Endothelial cell of umbilical vein (primary cell): ENCODE results near the gene ASMTL. TPM values are rescaled to one million over a fixed set of nuclear protein-coding genes. Genes with fewer than 3 reads are reported as not detected.

Source experiments
- BruUV-seq: library from RNA; stranded (reverse); fragments of 400-500 nt; replicated peaks from 2 replicates; lab custom pipeline; 2021; lab: Mats Ljungman, UMichigan
- CTCF ChIA-PET: fragments of 300-600, 350-600 bp; sonication (Branson Sonifier 250); formaldehyde crosslinking; loops from one replicate; lab custom pipeline; 2021; ENCODE audit warnings: antibody characterized with exemption, inconsistent platforms; lab: Charles Lee
- POLR2A ChIA-PET: fragments of 300-600, 350-600 bp; sonication (Branson Sonifier 250); formaldehyde crosslinking; loops from one replicate; lab custom pipeline; 2021; ENCODE audit warnings: antibody characterized with exemption, inconsistent platforms; lab: Charles Lee
- DNase-seq: peaks from one replicate; pipeline ENCODE4 v3.0.0-alpha.2; 2011; ENCODE audit warnings: low read depth, low spot score
- FAIRE-seq: peaks from 2 replicates; lab custom pipeline; 2011; peaks lifted over from hg19 to GRCh38; lab: Jason Lieb, UNC
- H2AFZ ChIP-seq: 2 replicates; pipeline ENCODE4 v1.6.0; 2012; ENCODE audit warnings: low read depth, low read length, control low read depth, inconsistent platforms
- H3K27ac ChIP-seq: 2 replicates; pipeline ENCODE4 v1.5.1; 2011; ENCODE audit warnings: low read depth, mild to moderate bottlenecking, control low read depth, low read length, moderate library complexity; ENCODE audit not compliant: insufficient read depth
- H3K27me3 ChIP-seq, 2 experiments: 2 replicates each; pipeline versions ENCODE4 v1.6.0 to v1.6.1; 2011; ENCODE audit warnings: low read length in 2 of 2, mixed read lengths in 1 of 2; ENCODE audit not compliant: control insufficient read depth in 2 of 2, insufficient read depth in 2 of 2
- H3K36me3 ChIP-seq, 2 experiments: 2 replicates in 1 of 2; 3 replicates in 1 of 2; pipeline ENCODE4 v1.5.1; 2011; ENCODE audit warnings: low read length in 2 of 2, mild to moderate bottlenecking in 1 of 2, moderate library complexity in 1 of 2; ENCODE audit not compliant: control insufficient read depth in 2 of 2, insufficient read depth in 2 of 2; ENCODE audit errors: extremely low read depth in 1 of 2
- H3K4me1 ChIP-seq: 3 replicates; pipeline ENCODE4 v1.5.1; 2011; ENCODE audit warnings: mild to moderate bottlenecking, low read length; ENCODE audit not compliant: control insufficient read depth, insufficient read depth; ENCODE audit errors: extremely low read depth
- H3K4me2 ChIP-seq: 2 replicates; pipeline ENCODE4 v1.6.1; 2011; ENCODE audit warnings: low read length, control low read depth, mixed read lengths; ENCODE audit not compliant: insufficient read depth
- H3K4me3 ChIP-seq, 3 experiments: fragments of 200-600 bp in 1 of 3; sonication (generic), shearing (Covaris generic) in 1 of 3; replicated peaks in 1 of 3; 2 replicates each; pipeline ENCODE4 v1.5.1; 2011 to 2016; ENCODE audit warnings: control low read depth in 3 of 3, low read length in 3 of 3, mild to moderate bottlenecking in 2 of 3, inconsistent platforms in 1 of 3, low read depth in 1 of 3, moderate library complexity in 1 of 3; ENCODE audit not compliant: insufficient read depth in 1 of 3
- H3K79me2 ChIP-seq: 2 replicates; pipeline ENCODE4 v1.6.0; 2012; ENCODE audit warnings: low read length, inconsistent platforms; ENCODE audit not compliant: control insufficient read depth, insufficient read depth
- H3K9ac ChIP-seq: replicated peaks from 2 replicates; pipeline ENCODE3; 2011; ENCODE audit warnings: low read length, control low read depth; ENCODE audit not compliant: insufficient read depth; ENCODE audit errors: extremely low read depth
- H3K9me1 ChIP-seq: replicated peaks from 3 replicates; pipeline ENCODE4 v1.6.0; 2011; ENCODE audit warnings: mild to moderate bottlenecking, low read length; ENCODE audit not compliant: control insufficient read depth, insufficient read depth; ENCODE audit errors: extremely low read depth
- H3K9me3 ChIP-seq: replicated peaks from 2 replicates; pipeline ENCODE4 v1.5.1; 2012; ENCODE audit warnings: low read length, inconsistent platforms; ENCODE audit not compliant: control insufficient read depth, insufficient read depth
- H4K20me1 ChIP-seq: replicated peaks from 2 replicates; pipeline ENCODE3; 2011; ENCODE audit warnings: mild to moderate bottlenecking, low read length; ENCODE audit not compliant: control insufficient read depth, insufficient read depth; ENCODE audit errors: extremely low read depth
- EZH2 ChIP-seq: IDR thresholded peaks from 2 replicates; pipeline ENCODE4 v1.6.1; 2012; ENCODE audit warnings: borderline replicate concordance, low read depth, mild to moderate bottlenecking, moderate library complexity, low read length, inconsistent platforms; ENCODE audit not compliant: severe bottlenecking
- FOS ChIP-seq: IDR thresholded peaks from 2 replicates; pipeline ENCODE4 v1.6.1; 2011; ENCODE audit warnings: mild to moderate bottlenecking, low read length, moderate library complexity, borderline replicate concordance; ENCODE audit not compliant: insufficient read depth
- GATA2 ChIP-seq: IDR thresholded peaks from 2 replicates; pipeline ENCODE4 v1.7.0; 2011; ENCODE audit warnings: low read depth, mild to moderate bottlenecking, moderate library complexity, mixed read lengths, low read length; ENCODE audit not compliant: insufficient read length, insufficient read depth
- JUN ChIP-seq: IDR thresholded peaks from 2 replicates; pipeline ENCODE4 v1.6.1; 2011; ENCODE audit warnings: borderline replicate concordance, low read depth; ENCODE audit not compliant: insufficient read length, insufficient read depth
- MYC ChIP-seq: IDR thresholded peaks from one replicate; pipeline ENCODE4 v1.6.1; 2011; ENCODE audit warnings: mild to moderate bottlenecking, low read depth, low read length
- POLR2A ChIP-seq: IDR thresholded peaks from 2 replicates; pipeline ENCODE4 v1.6.1; 2012; ENCODE audit warnings: low read depth, mild to moderate bottlenecking, control low read depth, low read length
- POLR2AphosphoS5 ChIP-seq: IDR thresholded peaks from 2 replicates; pipeline ENCODE4 v1.6.1; 2012; ENCODE audit warnings: low read depth, mild to moderate bottlenecking, control low read depth, low read length, moderate library complexity; ENCODE audit not compliant: insufficient read depth
- dilution Hi-C: fragments of 300-500 bp; cut with MboI; formaldehyde crosslinking; loops from one replicate; pipeline ENCODE4 v1.15.0; 2019; ENCODE audit warnings: low sequenced_read_pairs; ENCODE audit not compliant: extremely low pct_ligation_motif_present
- intact Hi-C: fragments of 100-400 bp; cut with micrococcal nuclease; formaldehyde crosslinking; loops from one replicate; pipeline ENCODE4 v1.10.0; 2022
- polyA plus RNA-seq, 4 experiments: library from polyadenylated mRNA; depleted of rRNA in 3 of 4; stranded (reverse) in 3 of 4; unstranded in 1 of 4; fragments of >200 nt; gene quantifications; 2 replicates each; pipeline versions ENCODE4 v1.2.1 to v1.2.3, GENCODE V29; 2011 to 2012; ENCODE audit warnings: missing spikeins in 1 of 4
- total RNA-seq: library from RNA; stranded (reverse); gene quantifications from 2 replicates; pipeline ENCODE4 v1.2.3, GENCODE V29; 2021
- TF ChIP-seq, protein P1 (sequence below): IDR thresholded peaks from 2 replicates; pipeline ENCODE4 v1.6.1; 2011; ENCODE audit not compliant: insufficient read depth, insufficient read length
- TF ChIP-seq, protein P2 (sequence below), 2 donors: IDR thresholded peaks; 1 replicate in 1 of 2; 2 replicates in 1 of 2; pipeline ENCODE4 v1.5.1; 2011; ENCODE audit warnings: low read length in 2 of 2, mild to moderate bottlenecking in 2 of 2, moderate library complexity in 2 of 2, control low read depth in 1 of 2, inconsistent platforms in 1 of 2, low read depth in 1 of 2; ENCODE audit not compliant: insufficient read depth in 1 of 2; ENCODE audit errors: extremely low read depth in 1 of 2

ASMTL gene
- total and polyA plus RNA-seq, 2 donors (not counting 3 experiments of a cell fraction or from before 2014, with no cell fraction given): 27.1 to 29.9 TPM

DNA sequence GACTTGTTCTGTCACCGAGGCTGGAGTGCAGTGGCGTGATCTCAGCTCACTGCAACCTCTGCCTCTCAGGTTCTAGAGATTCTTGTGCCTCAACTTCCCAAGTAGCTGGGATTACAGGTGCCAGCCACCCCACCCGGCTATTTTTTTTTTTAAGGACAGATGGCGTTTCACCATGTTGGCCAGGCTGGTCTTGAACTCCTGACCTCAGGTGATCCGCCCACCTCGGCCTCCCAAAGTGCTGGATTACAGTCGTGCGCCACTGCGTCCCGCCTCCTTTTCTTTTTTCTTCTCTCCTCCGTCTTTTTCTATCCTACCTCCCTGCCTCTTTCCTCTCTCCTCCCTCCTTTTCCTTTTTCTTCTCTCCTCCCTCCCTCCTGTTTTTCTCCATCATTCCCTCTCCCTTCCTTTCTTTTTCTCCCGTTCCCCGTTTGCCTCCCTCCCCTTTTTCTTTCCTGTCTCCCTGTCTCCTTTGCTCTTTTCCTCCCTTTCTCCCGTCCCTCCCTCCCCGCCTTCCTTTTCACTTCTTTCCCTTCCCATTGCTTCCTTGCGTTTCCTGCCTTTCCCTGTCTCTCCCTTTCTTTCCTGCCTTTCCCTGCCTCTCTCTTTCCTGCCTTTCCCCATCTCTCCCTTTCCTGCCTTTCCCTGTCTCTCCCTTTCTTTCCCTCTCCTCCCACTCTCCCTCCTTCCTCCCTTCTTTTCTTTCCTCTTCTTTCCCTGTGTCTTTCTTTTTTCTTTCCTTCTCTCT, 58.7 kb downstream of the ASMTL start:
- POLR2A ChIA-PET: no interaction called here
- H2AFZ ChIP-seq: no peak overlapping the region
- no peaks in the 10 kb centered on the region for H3K27me3 ChIP-seq
- peaks cover 3% of the 10 kb centered on the region for H4K20me1 ChIP-seq
- no peaks in the 10 kb centered on the region for H3K9me1 ChIP-seq
- CTCF ChIA-PET: no interaction called here
- H3K4me3 ChIP-seq: no peak overlapping the region
- H3K9me3 ChIP-seq: no peaks in the 10 kb centered on the region
- BruUV-seq: no TSS peak
- DNase-seq (no peak), FAIRE-seq (no peak)
- no peak overlapping the region for H3K27ac ChIP-seq
- peak overlapping the region; percentile 88 for H3K4me2 ChIP-seq
- H3K4me1 ChIP-seq: peaks cover 15% of the 10 kb centered on the region
- peaks cover 29% of the 10 kb centered on the region for H3K79me2 ChIP-seq
- peaks cover 2 to 14% of the 10 kb centered on the region in 2 experiments for H3K36me3 ChIP-seq
- no peak for TF ChIP-seq MYC
- TF ChIP-seq GATA2: no peak
- TF ChIP-seq FOS: no peak
- TF ChIP-seq, protein P1, sequence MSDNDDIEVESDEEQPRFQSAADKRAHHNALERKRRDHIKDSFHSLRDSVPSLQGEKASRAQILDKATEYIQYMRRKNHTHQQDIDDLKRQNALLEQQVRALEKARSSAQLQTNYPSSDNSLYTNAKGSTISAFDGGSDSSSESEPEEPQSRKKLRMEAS: no peak
- TF ChIP-seq, protein P2, sequence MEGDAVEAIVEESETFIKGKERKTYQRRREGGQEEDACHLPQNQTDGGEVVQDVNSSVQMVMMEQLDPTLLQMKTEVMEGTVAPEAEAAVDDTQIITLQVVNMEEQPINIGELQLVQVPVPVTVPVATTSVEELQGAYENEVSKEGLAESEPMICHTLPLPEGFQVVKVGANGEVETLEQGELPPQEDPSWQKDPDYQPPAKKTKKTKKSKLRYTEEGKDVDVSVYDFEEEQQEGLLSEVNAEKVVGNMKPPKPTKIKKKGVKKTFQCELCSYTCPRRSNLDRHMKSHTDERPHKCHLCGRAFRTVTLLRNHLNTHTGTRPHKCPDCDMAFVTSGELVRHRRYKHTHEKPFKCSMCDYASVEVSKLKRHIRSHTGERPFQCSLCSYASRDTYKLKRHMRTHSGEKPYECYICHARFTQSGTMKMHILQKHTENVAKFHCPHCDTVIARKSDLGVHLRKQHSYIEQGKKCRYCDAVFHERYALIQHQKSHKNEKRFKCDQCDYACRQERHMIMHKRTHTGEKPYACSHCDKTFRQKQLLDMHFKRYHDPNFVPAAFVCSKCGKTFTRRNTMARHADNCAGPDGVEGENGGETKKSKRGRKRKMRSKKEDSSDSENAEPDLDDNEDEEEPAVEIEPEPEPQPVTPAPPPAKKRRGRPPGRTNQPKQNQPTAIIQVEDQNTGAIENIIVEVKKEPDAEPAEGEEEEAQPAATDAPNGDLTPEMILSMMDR (IDR thresholded peaks at IDR 0.05; ENCODE audit: extremely low read depth in 1 of 2, insufficient read depth in 1 of 2, low read depth in 1 of 2, low read length in 2 of 2): no peak
- no peak for TF ChIP-seq JUN
- no peak for TF ChIP-seq POLR2A
- no peak for TF ChIP-seq EZH2
- TF ChIP-seq POLR2AphosphoS5: no peak
- intact Hi-C loops: loop anchor here (2.0 to 5.0 kb wide), 3 partner anchors 37 to 198 kb away; partner anchors contain the start of gene AKAP17A
- dilution Hi-C loops: no loop called here
- H3K9ac ChIP-seq: no peak overlapping the region
